Measurements from ENCODE around the gene VEZT.

DNA sequence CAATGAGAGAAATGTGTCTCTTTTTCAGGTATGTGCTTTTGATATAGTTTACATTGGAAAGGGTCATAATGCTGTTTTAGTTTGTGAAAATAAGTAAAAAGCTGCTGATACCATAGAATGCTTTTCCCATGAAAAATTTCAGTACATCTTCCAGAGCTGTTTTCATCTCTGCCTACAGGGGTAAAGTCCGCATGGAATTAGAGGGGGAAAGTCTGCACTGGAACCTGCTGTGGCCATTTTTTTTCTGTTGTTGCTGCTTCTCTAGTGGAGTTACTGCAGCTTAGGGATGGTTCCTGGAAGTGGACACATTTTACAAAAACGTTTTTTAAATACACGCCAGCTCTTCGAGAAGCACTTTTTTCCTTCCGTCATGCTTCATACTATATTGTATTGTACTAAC is 81.3 kb downstream of the VEZT start:
- TF ChIP-seq, protein P1, sequence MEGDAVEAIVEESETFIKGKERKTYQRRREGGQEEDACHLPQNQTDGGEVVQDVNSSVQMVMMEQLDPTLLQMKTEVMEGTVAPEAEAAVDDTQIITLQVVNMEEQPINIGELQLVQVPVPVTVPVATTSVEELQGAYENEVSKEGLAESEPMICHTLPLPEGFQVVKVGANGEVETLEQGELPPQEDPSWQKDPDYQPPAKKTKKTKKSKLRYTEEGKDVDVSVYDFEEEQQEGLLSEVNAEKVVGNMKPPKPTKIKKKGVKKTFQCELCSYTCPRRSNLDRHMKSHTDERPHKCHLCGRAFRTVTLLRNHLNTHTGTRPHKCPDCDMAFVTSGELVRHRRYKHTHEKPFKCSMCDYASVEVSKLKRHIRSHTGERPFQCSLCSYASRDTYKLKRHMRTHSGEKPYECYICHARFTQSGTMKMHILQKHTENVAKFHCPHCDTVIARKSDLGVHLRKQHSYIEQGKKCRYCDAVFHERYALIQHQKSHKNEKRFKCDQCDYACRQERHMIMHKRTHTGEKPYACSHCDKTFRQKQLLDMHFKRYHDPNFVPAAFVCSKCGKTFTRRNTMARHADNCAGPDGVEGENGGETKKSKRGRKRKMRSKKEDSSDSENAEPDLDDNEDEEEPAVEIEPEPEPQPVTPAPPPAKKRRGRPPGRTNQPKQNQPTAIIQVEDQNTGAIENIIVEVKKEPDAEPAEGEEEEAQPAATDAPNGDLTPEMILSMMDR (IDR thresholded peaks at IDR 0.05; ENCODE audit: low read depth, low read length, poor library complexity, severe bottlenecking): no peak
- TF ChIP-seq EZH2phosphoT487 (IDR thresholded peaks at IDR 0.05; ENCODE audit: borderline replicate concordance, low read length): no peak

All from DOHH2 (cell line).